Measurements from ENCODE around the gene TECR. TPM values are rescaled to one million over a fixed set of nuclear protein-coding genes. Genes with fewer than 3 reads are reported as not detected.

Gene TECR
- total and polyA plus RNA-seq, 2 of the 13 experiments (the other 11 are each of a cell fraction or from before 2014, with no cell fraction given): 54.9 to 121 TPM

DNA sequence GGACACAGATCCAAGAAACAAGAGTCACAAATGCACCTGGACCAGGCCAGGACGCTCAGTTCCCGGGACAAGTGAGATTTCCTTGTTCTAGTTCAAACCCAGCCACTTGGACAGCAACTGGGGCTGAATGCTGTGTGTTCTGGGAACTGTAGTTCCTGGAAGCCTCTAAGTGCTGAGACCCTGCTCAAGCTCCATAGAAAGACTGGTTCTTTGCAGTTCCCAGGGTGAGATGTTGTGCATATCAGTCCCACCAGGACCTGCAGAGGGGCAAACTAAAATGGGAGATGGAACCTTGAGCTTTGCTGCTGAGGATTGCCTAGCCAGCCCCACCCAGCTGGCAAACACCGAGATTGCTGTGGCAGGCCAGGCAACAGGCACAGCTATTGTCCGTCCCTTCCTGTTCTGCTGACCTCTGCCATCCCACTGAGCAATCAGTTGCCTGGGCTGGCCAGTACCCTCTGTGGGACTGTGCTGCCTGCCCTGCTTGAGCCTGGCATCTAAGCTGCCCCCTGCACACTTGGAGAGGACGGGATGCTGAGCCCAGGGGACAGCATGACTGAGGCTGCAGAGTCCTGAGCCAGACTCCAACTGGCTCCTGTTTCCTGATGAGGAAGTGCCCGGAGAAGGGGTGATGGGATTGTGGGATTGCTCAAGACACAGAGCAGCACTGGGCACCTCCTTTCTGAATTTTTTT is 32.0 kb upstream of the TECR start (continued):
- TF ChIP-seq, protein P1, sequence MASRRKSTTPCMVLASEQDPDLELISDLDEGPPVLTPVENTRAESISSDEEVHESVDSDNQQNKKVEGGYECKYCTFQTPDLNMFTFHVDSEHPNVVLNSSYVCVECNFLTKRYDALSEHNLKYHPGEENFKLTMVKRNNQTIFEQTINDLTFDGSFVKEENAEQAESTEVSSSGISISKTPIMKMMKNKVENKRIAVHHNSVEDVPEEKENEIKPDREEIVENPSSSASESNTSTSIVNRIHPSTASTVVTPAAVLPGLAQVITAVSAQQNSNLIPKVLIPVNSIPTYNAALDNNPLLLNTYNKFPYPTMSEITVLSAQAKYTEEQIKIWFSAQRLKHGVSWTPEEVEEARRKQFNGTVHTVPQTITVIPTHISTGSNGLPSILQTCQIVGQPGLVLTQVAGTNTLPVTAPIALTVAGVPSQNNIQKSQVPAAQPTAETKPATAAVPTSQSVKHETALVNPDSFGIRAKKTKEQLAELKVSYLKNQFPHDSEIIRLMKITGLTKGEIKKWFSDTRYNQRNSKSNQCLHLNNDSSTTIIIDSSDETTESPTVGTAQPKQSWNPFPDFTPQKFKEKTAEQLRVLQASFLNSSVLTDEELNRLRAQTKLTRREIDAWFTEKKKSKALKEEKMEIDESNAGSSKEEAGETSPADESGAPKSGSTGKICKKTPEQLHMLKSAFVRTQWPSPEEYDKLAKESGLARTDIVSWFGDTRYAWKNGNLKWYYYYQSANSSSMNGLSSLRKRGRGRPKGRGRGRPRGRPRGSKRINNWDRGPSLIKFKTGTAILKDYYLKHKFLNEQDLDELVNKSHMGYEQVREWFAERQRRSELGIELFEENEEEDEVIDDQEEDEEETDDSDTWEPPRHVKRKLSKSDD (CRISPR knock-in tag; IDR thresholded peaks at IDR 0.05; ENCODE audit: low read depth): no peak
- no peak for TF ChIP-seq KDM3A (CRISPR knock-in tag; IDR thresholded peaks at IDR 0.05; ENCODE audit: low read depth)
- TF ChIP-seq, protein P2, sequence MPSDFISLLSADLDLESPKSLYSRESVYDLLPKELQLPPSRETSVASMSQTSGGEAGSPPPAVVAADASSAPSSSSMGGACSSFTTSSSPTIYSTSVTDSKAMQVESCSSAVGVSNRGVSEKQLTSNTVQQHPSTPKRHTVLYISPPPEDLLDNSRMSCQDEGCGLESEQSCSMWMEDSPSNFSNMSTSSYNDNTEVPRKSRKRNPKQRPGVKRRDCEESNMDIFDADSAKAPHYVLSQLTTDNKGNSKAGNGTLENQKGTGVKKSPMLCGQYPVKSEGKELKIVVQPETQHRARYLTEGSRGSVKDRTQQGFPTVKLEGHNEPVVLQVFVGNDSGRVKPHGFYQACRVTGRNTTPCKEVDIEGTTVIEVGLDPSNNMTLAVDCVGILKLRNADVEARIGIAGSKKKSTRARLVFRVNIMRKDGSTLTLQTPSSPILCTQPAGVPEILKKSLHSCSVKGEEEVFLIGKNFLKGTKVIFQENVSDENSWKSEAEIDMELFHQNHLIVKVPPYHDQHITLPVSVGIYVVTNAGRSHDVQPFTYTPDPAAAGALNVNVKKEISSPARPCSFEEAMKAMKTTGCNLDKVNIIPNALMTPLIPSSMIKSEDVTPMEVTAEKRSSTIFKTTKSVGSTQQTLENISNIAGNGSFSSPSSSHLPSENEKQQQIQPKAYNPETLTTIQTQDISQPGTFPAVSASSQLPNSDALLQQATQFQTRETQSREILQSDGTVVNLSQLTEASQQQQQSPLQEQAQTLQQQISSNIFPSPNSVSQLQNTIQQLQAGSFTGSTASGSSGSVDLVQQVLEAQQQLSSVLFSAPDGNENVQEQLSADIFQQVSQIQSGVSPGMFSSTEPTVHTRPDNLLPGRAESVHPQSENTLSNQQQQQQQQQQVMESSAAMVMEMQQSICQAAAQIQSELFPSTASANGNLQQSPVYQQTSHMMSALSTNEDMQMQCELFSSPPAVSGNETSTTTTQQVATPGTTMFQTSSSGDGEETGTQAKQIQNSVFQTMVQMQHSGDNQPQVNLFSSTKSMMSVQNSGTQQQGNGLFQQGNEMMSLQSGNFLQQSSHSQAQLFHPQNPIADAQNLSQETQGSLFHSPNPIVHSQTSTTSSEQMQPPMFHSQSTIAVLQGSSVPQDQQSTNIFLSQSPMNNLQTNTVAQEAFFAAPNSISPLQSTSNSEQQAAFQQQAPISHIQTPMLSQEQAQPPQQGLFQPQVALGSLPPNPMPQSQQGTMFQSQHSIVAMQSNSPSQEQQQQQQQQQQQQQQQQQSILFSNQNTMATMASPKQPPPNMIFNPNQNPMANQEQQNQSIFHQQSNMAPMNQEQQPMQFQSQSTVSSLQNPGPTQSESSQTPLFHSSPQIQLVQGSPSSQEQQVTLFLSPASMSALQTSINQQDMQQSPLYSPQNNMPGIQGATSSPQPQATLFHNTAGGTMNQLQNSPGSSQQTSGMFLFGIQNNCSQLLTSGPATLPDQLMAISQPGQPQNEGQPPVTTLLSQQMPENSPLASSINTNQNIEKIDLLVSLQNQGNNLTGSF (CRISPR knock-in tag; IDR thresholded peaks at IDR 0.05): no peak
- no peak for TF ChIP-seq MAFF (IDR thresholded peaks at IDR 0.05; ENCODE audit: low read depth, low read length)
- TF ChIP-seq ISX (CRISPR knock-in tag; conservative IDR thresholded peaks at IDR 0.05): no peak
- TF ChIP-seq ZNF501 (CRISPR knock-in tag; IDR thresholded peaks at IDR 0.05): no peak
- TF ChIP-seq RAD21 (CRISPR knock-in tag; IDR thresholded peaks at IDR 0.05): no peak
- 0 out of 2 replicates have a peak, but pooled peaks have one; percentile 49 for TF ChIP-seq MYC (CRISPR knock-in tag; IDR thresholded peaks at IDR 0.05; ENCODE audit: borderline replicate concordance)
- TF ChIP-seq, protein P3, sequence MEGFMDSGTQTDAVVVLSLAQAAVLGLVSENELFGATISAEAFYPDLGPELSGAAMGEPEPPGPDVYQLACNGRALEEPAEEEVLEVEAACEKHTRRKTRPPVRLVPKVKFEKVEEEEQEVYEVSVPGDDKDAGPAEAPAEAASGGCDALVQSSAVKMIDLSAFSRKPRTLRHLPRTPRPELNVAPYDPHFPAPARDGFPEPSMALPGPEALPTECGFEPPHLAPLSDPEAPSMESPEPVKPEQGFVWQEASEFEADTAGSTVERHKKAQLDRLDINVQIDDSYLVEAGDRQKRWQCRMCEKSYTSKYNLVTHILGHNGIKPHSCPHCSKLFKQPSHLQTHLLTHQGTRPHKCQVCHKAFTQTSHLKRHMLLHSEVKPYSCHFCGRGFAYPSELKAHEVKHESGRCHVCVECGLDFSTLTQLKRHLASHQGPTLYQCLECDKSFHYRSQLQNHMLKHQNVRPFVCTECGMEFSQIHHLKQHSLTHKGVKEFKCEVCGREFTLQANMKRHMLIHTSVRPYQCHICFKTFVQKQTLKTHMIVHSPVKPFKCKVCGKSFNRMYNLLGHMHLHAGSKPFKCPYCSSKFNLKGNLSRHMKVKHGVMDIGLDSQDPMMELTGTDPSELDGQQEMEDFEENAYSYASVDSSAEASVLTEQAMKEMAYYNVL (CRISPR knock-in tag; IDR thresholded peaks at IDR 0.05; ENCODE audit: borderline replicate concordance): no peak
- TF ChIP-seq GPN1 (CRISPR knock-in tag; IDR thresholded peaks at IDR 0.05; ENCODE audit: borderline replicate concordance): no peak
- no peak for TF ChIP-seq ZSCAN20 (CRISPR knock-in tag; IDR thresholded peaks at IDR 0.05; ENCODE audit: borderline replicate concordance)
- TF ChIP-seq ZNF629 (CRISPR knock-in tag; conservative IDR thresholded peaks at IDR 0.05): peak; percentile 21; the same call in 1 of the 2 replicates
- no peak for TF ChIP-seq WIZ (CRISPR knock-in tag; IDR thresholded peaks at IDR 0.05)
- TF ChIP-seq, protein P4, sequence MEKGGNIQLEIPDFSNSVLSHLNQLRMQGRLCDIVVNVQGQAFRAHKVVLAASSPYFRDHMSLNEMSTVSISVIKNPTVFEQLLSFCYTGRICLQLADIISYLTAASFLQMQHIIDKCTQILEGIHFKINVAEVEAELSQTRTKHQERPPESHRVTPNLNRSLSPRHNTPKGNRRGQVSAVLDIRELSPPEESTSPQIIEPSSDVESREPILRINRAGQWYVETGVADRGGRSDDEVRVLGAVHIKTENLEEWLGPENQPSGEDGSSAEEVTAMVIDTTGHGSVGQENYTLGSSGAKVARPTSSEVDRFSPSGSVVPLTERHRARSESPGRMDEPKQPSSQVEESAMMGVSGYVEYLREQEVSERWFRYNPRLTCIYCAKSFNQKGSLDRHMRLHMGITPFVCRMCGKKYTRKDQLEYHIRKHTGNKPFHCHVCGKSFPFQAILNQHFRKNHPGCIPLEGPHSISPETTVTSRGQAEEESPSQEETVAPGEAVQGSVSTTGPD (CRISPR knock-in tag; IDR thresholded peaks at IDR 0.05): 0 out of 2 replicates have a peak, but pooled peaks have one; percentile 41
- TF ChIP-seq, protein P5, sequence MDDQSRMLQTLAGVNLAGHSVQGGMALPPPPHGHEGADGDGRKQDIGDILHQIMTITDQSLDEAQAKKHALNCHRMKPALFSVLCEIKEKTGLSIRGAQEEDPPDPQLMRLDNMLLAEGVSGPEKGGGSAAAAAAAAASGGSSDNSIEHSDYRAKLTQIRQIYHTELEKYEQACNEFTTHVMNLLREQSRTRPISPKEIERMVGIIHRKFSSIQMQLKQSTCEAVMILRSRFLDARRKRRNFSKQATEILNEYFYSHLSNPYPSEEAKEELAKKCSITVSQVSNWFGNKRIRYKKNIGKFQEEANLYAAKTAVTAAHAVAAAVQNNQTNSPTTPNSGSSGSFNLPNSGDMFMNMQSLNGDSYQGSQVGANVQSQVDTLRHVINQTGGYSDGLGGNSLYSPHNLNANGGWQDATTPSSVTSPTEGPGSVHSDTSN (CRISPR knock-in tag; IDR thresholded peaks at IDR 0.05; ENCODE audit: borderline replicate concordance): no peak
- TF ChIP-seq ZBTB8A (CRISPR knock-in tag; IDR thresholded peaks at IDR 0.05; ENCODE audit: borderline replicate concordance, low read depth): no peak
